MM.1S (cell line): ENCODE results near the gene ZNF470.

Source experiments
- EZH2 ChIP-seq: fragments of 300-600 bp; sonication (generic); optimal IDR thresholded peaks from 2 replicates; pipeline ENCODE3; 2017; ENCODE audit warnings: low read depth, mild to moderate bottlenecking, antibody characterized with exemption, low read length, mixed read lengths
- EZH2phosphoT487 ChIP-seq: fragments of 300-600 bp; sonication (generic); IDR thresholded peaks from 2 replicates; pipeline ENCODE4 v1.6.1; 2018; ENCODE audit warnings: antibody characterized with exemption, low read length
- TF ChIP-seq, protein P1 (sequence below): fragments of 300-600 bp; sonication (generic); IDR thresholded peaks from 2 replicates; pipeline ENCODE4 v1.5.1; 2016; ENCODE audit warnings: antibody characterized with exemption, low read length, mixed read lengths

DNA sequence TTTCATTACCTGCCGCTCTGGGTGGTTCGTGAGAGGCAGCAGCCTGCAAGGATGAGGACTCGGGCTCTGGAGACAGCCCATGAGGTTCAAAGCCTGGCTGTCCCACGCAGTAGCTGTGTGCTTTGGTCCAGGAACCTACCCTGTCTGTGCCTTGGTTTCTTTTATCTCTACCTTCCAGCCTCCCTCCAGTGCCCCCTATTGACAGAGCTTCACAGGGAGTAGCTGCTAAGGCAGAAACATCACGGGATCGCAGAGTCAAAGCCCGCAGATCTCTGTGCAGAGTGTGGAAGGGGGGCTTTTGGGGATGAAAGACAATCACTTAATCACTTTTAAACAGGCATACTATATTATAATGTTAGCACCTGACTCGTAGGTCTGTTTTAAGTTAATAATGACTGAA is 44.0 kb downstream of the ZNF470 start:
- TF ChIP-seq, protein P1, sequence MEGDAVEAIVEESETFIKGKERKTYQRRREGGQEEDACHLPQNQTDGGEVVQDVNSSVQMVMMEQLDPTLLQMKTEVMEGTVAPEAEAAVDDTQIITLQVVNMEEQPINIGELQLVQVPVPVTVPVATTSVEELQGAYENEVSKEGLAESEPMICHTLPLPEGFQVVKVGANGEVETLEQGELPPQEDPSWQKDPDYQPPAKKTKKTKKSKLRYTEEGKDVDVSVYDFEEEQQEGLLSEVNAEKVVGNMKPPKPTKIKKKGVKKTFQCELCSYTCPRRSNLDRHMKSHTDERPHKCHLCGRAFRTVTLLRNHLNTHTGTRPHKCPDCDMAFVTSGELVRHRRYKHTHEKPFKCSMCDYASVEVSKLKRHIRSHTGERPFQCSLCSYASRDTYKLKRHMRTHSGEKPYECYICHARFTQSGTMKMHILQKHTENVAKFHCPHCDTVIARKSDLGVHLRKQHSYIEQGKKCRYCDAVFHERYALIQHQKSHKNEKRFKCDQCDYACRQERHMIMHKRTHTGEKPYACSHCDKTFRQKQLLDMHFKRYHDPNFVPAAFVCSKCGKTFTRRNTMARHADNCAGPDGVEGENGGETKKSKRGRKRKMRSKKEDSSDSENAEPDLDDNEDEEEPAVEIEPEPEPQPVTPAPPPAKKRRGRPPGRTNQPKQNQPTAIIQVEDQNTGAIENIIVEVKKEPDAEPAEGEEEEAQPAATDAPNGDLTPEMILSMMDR: no peak
- TF ChIP-seq EZH2 (no peak), EZH2phosphoT487 (no peak)
